Progenitor cell of endocrine pancreas (in vitro differentiated cells): ENCODE measurements around the gene OGDH. TPM values are rescaled to one million over a fixed set of nuclear protein-coding genes. Genes with fewer than 3 reads are reported as not detected.
A peak's percentile ranks its signal among the peaks of the same experiment; 100 is the strongest.

Experiments used
- DNase-seq: peaks from one replicate; pipeline ENCODE4 v3.0.0; 2021; ENCODE audit warnings: low spot score; ENCODE audit not compliant: unreplicated experiment
- H3K27ac Mint-ChIP-seq: 2 replicates; pipeline ENCODE4 v1.8.0; 2021; ENCODE audit warnings: mild to moderate bottlenecking, moderate library complexity, mixed read lengths
- H3K27me3 Mint-ChIP-seq: 2 replicates; pipeline ENCODE4 v1.8.0; 2021; ENCODE audit warnings: mixed read lengths
- H3K36me3 Mint-ChIP-seq: 2 replicates; pipeline ENCODE4 v1.8.0; 2022; ENCODE audit warnings: mixed read lengths; ENCODE audit not compliant: insufficient read depth
- H3K4me1 Mint-ChIP-seq: 2 replicates; pipeline ENCODE4 v1.8.0; 2021; ENCODE audit warnings: low read depth, mixed read lengths
- H3K4me3 Mint-ChIP-seq: 2 replicates; pipeline ENCODE4 v1.8.0; 2021; ENCODE audit warnings: low read depth, mild to moderate bottlenecking, moderate library complexity, mixed read lengths
- H3K9me3 Mint-ChIP-seq: 2 replicates; pipeline ENCODE4 v1.8.0; 2021; ENCODE audit warnings: low read depth, mixed read lengths
- total RNA-seq: library from RNA; stranded (reverse); gene quantifications from 2 replicates; pipeline ENCODE4 v1.2.1, GENCODE V29; 2021
- TF ChIP-seq, protein P1 (sequence below): fragments of 200-600 bp; sonication (generic); IDR thresholded peaks from one replicate; pipeline ENCODE4 v1.5.0; 2021; ENCODE audit warnings: antibody characterized with exemption, mild to moderate bottlenecking; ENCODE audit not compliant: unreplicated experiment

OGDH gene
- total RNA-seq, 1 donor from 2014 or later, result 105 TPM

DNA sequence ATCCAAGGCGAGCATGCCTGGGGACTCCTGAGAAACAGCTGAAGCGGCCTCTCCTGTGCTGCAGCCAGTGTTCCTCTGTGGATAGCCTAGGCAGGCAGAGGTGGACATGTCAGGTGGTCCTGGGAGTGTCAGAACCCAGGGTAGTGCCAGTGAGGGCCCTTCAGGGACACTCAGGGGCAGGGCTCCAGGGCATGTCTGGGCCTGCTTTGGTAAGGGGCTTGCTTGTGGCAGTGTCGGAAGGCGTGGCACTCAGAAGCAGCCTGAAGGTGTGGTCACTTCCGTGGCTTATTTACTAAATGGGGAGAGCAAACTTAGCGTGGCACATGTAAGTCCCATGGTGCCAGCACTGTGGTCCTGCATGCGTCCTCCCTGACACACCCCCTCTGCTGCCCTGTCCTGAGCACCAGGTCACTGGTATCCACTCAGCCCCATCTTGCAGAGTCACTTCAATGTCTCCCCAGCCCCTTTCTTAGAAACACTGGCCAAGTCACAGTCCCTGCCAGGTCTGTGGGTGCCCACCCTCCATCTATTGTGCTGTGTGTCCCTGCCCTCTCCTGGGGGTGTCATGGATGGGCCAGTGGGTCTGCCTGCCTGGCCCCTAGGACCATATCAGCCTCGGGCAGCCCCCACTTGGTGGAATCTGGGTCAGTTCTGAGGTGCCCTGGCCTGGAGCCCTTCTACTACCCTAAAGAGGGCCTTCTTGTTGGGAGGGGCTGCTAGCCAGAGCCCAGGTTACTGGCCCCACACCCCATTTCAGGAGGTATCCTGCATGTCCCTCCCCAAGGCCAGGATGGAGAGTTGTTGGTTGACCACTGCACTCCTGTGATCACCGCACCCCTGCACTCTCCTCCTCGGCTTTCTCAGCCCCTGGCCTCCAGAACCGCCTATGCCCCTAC, 148.6 kb downstream of the OGDH start:
- TF ChIP-seq, protein P1, sequence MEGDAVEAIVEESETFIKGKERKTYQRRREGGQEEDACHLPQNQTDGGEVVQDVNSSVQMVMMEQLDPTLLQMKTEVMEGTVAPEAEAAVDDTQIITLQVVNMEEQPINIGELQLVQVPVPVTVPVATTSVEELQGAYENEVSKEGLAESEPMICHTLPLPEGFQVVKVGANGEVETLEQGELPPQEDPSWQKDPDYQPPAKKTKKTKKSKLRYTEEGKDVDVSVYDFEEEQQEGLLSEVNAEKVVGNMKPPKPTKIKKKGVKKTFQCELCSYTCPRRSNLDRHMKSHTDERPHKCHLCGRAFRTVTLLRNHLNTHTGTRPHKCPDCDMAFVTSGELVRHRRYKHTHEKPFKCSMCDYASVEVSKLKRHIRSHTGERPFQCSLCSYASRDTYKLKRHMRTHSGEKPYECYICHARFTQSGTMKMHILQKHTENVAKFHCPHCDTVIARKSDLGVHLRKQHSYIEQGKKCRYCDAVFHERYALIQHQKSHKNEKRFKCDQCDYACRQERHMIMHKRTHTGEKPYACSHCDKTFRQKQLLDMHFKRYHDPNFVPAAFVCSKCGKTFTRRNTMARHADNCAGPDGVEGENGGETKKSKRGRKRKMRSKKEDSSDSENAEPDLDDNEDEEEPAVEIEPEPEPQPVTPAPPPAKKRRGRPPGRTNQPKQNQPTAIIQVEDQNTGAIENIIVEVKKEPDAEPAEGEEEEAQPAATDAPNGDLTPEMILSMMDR, result no peak
- Mint-ChIP-seq H3K27ac (peak overlapping the region; percentile 5), H3K4me3 (no peak overlapping the region), H3K27me3 (no peaks in the 10 kb centered on the region), H3K36me3 (peaks cover 7% of the 10 kb centered on the region), H3K9me3 (no peaks in the 10 kb centered on the region), H3K4me1 (peaks cover 13% of the 10 kb centered on the region)
- no peak for DNase-seq

DNA sequence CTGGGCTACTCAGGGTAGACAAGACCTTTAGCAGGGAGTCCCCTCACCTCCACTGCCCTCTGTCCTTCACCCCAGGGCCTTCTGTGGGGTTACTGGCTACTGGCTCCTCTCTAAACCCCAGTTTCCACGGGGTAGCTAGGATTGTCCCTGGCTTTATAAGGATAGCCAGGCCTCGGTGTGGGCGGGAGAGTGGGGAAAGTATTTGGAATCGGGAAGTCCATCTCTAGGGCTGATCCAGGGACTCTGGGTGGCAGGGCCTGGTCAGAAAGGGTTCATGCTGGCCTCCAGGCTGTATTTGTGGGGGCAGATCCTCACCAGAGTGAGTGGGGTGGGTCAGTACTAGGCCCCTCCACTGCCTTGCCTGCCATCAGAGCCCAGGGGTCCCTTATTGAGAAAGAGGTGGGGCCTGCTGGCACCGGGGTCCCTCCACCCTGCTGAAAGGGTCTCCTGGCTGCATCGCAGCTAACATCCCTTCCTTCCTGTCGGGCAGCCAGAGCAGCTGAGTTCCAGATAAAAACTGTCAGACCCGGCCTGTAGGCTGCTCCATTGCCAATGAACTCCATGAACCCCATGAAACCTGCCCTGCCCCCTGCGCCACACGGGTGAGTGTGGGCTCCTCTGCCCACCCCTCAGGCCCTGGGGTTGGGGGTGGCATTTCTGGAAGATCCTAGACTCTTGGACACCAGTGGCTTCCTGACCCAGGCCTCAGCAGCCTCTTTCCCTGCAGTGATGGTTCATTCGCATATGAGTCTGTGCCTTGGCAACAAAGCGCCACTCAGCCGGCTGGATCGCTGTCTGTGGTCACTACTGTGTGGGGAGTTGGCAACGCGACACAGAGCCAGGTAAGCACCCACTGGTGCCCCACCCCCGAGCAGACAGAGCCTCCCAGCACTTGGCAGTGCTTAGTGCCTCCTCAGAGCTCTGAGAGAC, 149.5 kb downstream of the OGDH start:
- TF ChIP-seq, protein P1, result no peak
- Mint-ChIP-seq H3K4me1 (peaks cover 5% of the 10 kb centered on the region), H3K36me3 (peaks cover 7% of the 10 kb centered on the region), H3K4me3 (no peak overlapping the region), H3K9me3 (no peaks in the 10 kb centered on the region), H3K27ac (no peak overlapping the region), H3K27me3 (no peaks in the 10 kb centered on the region)
- no peak for DNase-seq

DNA sequence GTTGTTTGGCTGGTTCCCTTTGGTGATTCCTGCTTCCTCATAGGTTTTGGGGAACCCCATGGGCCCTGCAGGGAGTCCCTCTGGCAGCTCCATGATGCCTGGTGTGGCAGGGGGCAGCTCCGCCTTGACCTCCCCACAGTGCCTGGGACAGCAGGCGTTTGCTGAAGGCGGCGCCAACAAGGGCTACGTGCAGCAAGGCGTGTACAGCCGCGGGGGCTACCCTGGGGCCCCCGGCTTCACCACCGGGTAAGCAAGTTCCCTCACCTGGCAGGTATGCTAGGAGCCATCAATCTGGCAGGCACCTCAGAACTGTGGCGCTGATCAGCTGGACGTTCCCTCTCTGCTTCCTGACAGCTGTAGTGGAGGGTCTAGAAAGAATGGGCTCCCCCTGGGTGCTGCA, 150.5 kb downstream of the OGDH start:
- TF ChIP-seq, protein P1, result no peak
- Mint-ChIP-seq H3K36me3 (peaks cover 8% of the 10 kb centered on the region), H3K4me3 (no peak overlapping the region), H3K4me1 (peaks cover 2% of the 10 kb centered on the region), H3K27ac (no peak overlapping the region), H3K9me3 (no peaks in the 10 kb centered on the region), H3K27me3 (no peaks in the 10 kb centered on the region)
- DNase-seq, result no peak

DNA sequence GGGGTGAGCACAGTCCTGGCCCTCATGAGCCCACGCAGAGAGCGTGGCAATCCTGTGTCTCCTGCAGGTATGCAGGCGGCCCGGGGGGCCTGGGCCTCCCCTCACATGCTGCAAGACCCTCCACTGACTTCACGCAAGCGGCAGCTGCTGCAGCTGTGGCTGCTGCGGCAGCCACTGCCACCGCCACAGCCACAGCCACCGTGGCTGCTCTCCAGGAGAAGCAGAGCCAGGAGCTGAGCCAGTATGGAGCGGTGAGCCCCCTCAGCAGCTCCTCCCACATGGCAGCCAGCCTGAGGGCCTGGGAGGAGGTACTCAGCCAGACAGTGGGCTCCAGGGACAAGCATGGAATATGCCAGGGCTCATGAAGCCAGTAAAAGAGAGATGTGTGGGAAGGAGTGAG, 150.9 kb downstream of the OGDH start:
- Mint-ChIP-seq H3K9me3 (no peaks in the 10 kb centered on the region), H3K4me3 (no peak overlapping the region), H3K36me3 (peaks cover 10% of the 10 kb centered on the region), H3K4me1 (peaks cover 2% of the 10 kb centered on the region), H3K27me3 (no peaks in the 10 kb centered on the region), H3K27ac (no peak overlapping the region)
- DNase-seq, result no peak
- TF ChIP-seq, protein P1, result no peak

DNA sequence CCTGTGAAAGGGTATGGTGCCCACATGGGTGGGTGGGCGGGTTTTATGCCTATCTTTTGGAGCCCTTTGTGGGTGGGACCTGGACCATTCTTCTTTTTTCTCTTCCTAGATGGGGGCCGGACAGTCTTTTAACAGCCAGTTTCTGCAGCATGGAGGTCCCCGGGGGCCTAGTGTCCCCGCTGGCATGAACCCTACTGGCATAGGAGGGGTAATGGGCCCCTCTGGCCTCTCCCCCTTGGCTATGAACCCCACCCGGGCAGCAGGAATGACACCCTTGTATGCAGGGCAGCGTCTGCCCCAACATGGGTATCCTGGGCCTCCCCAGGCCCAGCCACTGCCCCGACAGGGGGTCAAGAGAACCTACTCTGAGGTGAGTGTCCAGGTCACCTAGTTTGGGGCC, 151.3 kb downstream of the OGDH start:
- Mint-ChIP-seq H3K27ac (no peak overlapping the region), H3K4me3 (no peak overlapping the region), H3K36me3 (peaks cover 10% of the 10 kb centered on the region), H3K9me3 (no peaks in the 10 kb centered on the region), H3K4me1 (no peaks in the 10 kb centered on the region), H3K27me3 (no peaks in the 10 kb centered on the region)
- TF ChIP-seq, protein P1, result no peak
- no peak for DNase-seq
